Measurements from ENCODE around the gene MAP3K1.
A peak's percentile ranks its signal among the peaks of the same experiment; 100 is the strongest.

Gene MAP3K1

GRCh38 chr5:56818450-56819037 lies 3.2 kb downstream of the MAP3K1 start:
- Histone ChIP-seq H3K9me3 (ENCODE audit: control insufficient read depth, insufficient read depth, low read depth, low read length) (no peaks in the 10 kb centered on the region), H3K27ac (ENCODE audit: extremely low read depth, low read depth, low read length) (no peak overlapping the region)

GRCh38 chr5:56819060-56819881 lies 3.9 kb downstream of the MAP3K1 start:
- ChIA-PET POLR2A (no interaction called here), CTCF (interaction anchor here (0.5 to 2.4 kb wide), 5 partner anchors 19 to 619 kb away, joined by 3 to 9 read pairs (median 3); no protein-coding TSS in a partner anchor)
- Histone ChIP-seq H3K9me3 (ENCODE audit: control insufficient read depth, insufficient read depth, low read depth, low read length) (no peaks in the 10 kb centered on the region), H3K27ac (ENCODE audit: extremely low read depth, low read depth, low read length) (no peak overlapping the region), H3K36me3 (ENCODE audit: control insufficient read depth in 2 of 2, insufficient read depth in 1 of 2, low read length in 2 of 2) (no peaks in the 10 kb centered on the region), H3K4me3 (ENCODE audit: low read depth, low read length) (no peak overlapping the region; the same call in 1 of the 2 replicates), H3K4me1 (ENCODE audit: control insufficient read depth, insufficient read depth, low read length) (peaks cover 9% of the 10 kb centered on the region)
- TF ChIP-seq ZBTB7A (tag by site-specific recombination; IDR thresholded peaks at IDR 0.05; ENCODE audit: low read depth) (no peak), ZNF510 (tag by site-specific recombination; IDR thresholded peaks at IDR 0.05; ENCODE audit: insufficient replicate concordance) (no peak), ZNF529 (tag by site-specific recombination; IDR thresholded peaks at IDR 0.05; ENCODE audit: insufficient replicate concordance) (no peak), ZBTB21 (tag by site-specific recombination; IDR thresholded peaks at IDR 0.05) (no peak), ZNF398 (tag by site-specific recombination; IDR thresholded peaks at IDR 0.05) (no peak), ZBTB49 (tag by site-specific recombination; IDR thresholded peaks at IDR 0.05; ENCODE audit: low read depth) (no peak), BCL6B (tag by site-specific recombination; IDR thresholded peaks at IDR 0.05) (no peak), ZNF335 (tag by site-specific recombination; conservative IDR thresholded peaks at IDR 0.05) (0 out of 2 replicates have a peak, but pooled peaks have one; percentile 9)

More at GRCh38 chr5:56818450-56819037, 3.2 kb downstream of the MAP3K1 start:
- ChIA-PET CTCF (interaction anchor here (0.5 to 2.4 kb wide), 5 partner anchors 12 to 1253 kb away, joined by 3 to 9 read pairs (median 5); no protein-coding TSS in a partner anchor), POLR2A (no interaction called here)
- Histone ChIP-seq H3K36me3 (ENCODE audit: control insufficient read depth in 2 of 2, insufficient read depth in 1 of 2, low read length in 2 of 2) (no peaks in the 10 kb centered on the region), H3K4me1 (ENCODE audit: control insufficient read depth, insufficient read depth, low read length) (peaks cover 7% of the 10 kb centered on the region; the same call in 1 of the 2 replicates), H3K4me3 (ENCODE audit: low read depth, low read length) (no peak overlapping the region; the same call in 1 of the 2 replicates)
- TF ChIP-seq ZNF501 (tag by site-specific recombination; IDR thresholded peaks at IDR 0.05) = no peak
- no peak for TF ChIP-seq ZNF704 (tag by site-specific recombination; IDR thresholded peaks at IDR 0.05)
- TF ChIP-seq ZNF549 (tag by site-specific recombination; IDR thresholded peaks at IDR 0.05) = no peak
- no peak for TF ChIP-seq ZFP3 (tag by site-specific recombination; IDR thresholded peaks at IDR 0.05; ENCODE audit: low read depth)
- TF ChIP-seq ZNF202 (tag by site-specific recombination; IDR thresholded peaks at IDR 0.05; ENCODE audit: borderline replicate concordance) = no peak
- no peak for TF ChIP-seq ZNF155 (tag by site-specific recombination; IDR thresholded peaks at IDR 0.05)
- no peak for TF ChIP-seq SP7 (tag by site-specific recombination; IDR thresholded peaks at IDR 0.05)
